H9 (cell line): ENCODE data around the gene GRIN3B. TPM values are rescaled to one million over a fixed set of nuclear protein-coding genes. Genes with fewer than 3 reads are reported as not detected.

Experiments used
- DNase-seq: peaks from one replicate; pipeline ENCODE4 v3.0.0-alpha.2; 2017
- H2AFZ ChIP-seq: one replicate; pipeline ENCODE4 v1.6.1; 2013; ENCODE audit warnings: mild to moderate bottlenecking, low read length, control low read depth, moderate library complexity
- H2AK5ac ChIP-seq: 2 replicates; pipeline ENCODE4 v1.6.1; 2013; ENCODE audit warnings: low read length, control low read depth, mixed read lengths; ENCODE audit not compliant: insufficient read length
- H2BK120ac ChIP-seq: one replicate; pipeline ENCODE4 v1.6.1; 2013; ENCODE audit warnings: low read depth, mild to moderate bottlenecking, low read length, control low read depth, inconsistent platforms; ENCODE audit not compliant: poor library complexity, severe bottlenecking
- H2BK12ac ChIP-seq: 2 replicates; pipeline ENCODE4 v1.6.1; 2013; ENCODE audit warnings: low read length, control low read depth, mixed read lengths, low read depth; ENCODE audit not compliant: insufficient read length
- H2BK15ac ChIP-seq: 2 replicates; pipeline ENCODE4 v1.6.1; 2013; ENCODE audit warnings: low read depth, low read length, control low read depth
- H2BK20ac ChIP-seq: one replicate; pipeline ENCODE4 v1.6.1; 2013; ENCODE audit warnings: low read depth, mild to moderate bottlenecking, low read length, control low read depth, inconsistent platforms; ENCODE audit not compliant: poor library complexity, severe bottlenecking
- H2BK5ac ChIP-seq: 2 replicates; pipeline ENCODE4 v1.6.1; 2013; ENCODE audit warnings: low read length, control low read depth, mixed read lengths; ENCODE audit not compliant: insufficient read length
- H3K14ac ChIP-seq: 2 replicates; pipeline ENCODE4 v1.6.1; 2013; ENCODE audit warnings: low read length, control low read depth; ENCODE audit not compliant: insufficient read depth
- H3K18ac ChIP-seq: 2 replicates; pipeline ENCODE4 v1.6.1; 2013; ENCODE audit warnings: low read depth, mild to moderate bottlenecking, mixed read lengths, low read length, control low read depth; ENCODE audit not compliant: insufficient read length
- H3K23ac ChIP-seq: 2 replicates; pipeline ENCODE4 v1.6.1; 2013; ENCODE audit warnings: low read length, control low read depth, mixed read lengths, low read depth; ENCODE audit not compliant: insufficient read length
- H3K23me2 ChIP-seq: 2 replicates; pipeline ENCODE4 v1.6.1; 2013; ENCODE audit warnings: low read depth, mild to moderate bottlenecking, mixed read lengths, low read length, control low read depth; ENCODE audit not compliant: insufficient read length, poor library complexity, severe bottlenecking
- H3K27ac ChIP-seq: 2 replicates; pipeline ENCODE4 v1.5.1; 2013; ENCODE audit warnings: low read length, control low read depth, mixed read lengths, low read depth; ENCODE audit not compliant: insufficient read length
- H3K27me3 ChIP-seq: 2 replicates; pipeline ENCODE4 v1.6.1; 2013; ENCODE audit warnings: low read length, control low read depth, inconsistent platforms; ENCODE audit not compliant: insufficient read depth
- H3K4ac ChIP-seq: 2 replicates; pipeline ENCODE4 v1.6.1; 2013; ENCODE audit warnings: low read depth, mild to moderate bottlenecking, control low read depth, inconsistent platforms, low read length, moderate library complexity
- H3K4me1 ChIP-seq: 2 replicates; pipeline ENCODE4 v1.6.1; 2013; ENCODE audit warnings: low read length, control low read depth, inconsistent platforms; ENCODE audit not compliant: insufficient read depth
- H3K4me2 ChIP-seq: 2 replicates; pipeline ENCODE4 v1.6.1; 2013; ENCODE audit warnings: low read length, control low read depth, mixed read lengths; ENCODE audit not compliant: insufficient read length, insufficient read depth
- H3K56ac ChIP-seq: 2 replicates; pipeline ENCODE4 v1.6.1; 2013; ENCODE audit warnings: low read depth, mild to moderate bottlenecking, mixed read lengths, low read length, control low read depth; ENCODE audit not compliant: insufficient read length
- H3K79me1 ChIP-seq: 2 replicates; pipeline ENCODE4 v1.6.1; 2013; ENCODE audit warnings: low read depth, mild to moderate bottlenecking, moderate library complexity, low read length, control low read depth, inconsistent platforms; ENCODE audit not compliant: insufficient read depth, poor library complexity, severe bottlenecking
- H3K79me2 ChIP-seq: 2 replicates; pipeline ENCODE4 v1.6.1; 2013; ENCODE audit warnings: low read length, control low read depth, inconsistent platforms; ENCODE audit not compliant: insufficient read depth
- H3K9ac ChIP-seq: 2 replicates; pipeline ENCODE4 v1.6.1; 2013; ENCODE audit warnings: low read length, control low read depth, mixed read lengths; ENCODE audit not compliant: insufficient read length; ENCODE audit errors: extremely low read depth
- H3K9me3 ChIP-seq: one replicate; pipeline ENCODE4 v1.6.1; 2013; ENCODE audit warnings: low read depth, low read length, inconsistent platforms; ENCODE audit not compliant: control insufficient read depth
- H3T11ph ChIP-seq: one replicate; pipeline ENCODE4 v1.6.1; 2013; ENCODE audit warnings: mild to moderate bottlenecking, low read length, control low read depth, inconsistent platforms
- H4K20me1 ChIP-seq: one replicate; pipeline ENCODE4 v1.6.1; 2013; ENCODE audit not compliant: control insufficient read depth, insufficient read length, insufficient read depth
- H4K5ac ChIP-seq: 2 replicates; pipeline ENCODE4 v1.6.1; 2013; ENCODE audit warnings: low read depth, mild to moderate bottlenecking, mixed read lengths, low read length, control low read depth; ENCODE audit not compliant: insufficient read length
- H4K8ac ChIP-seq: replicated peaks from 2 replicates; pipeline ENCODE4 v1.6.1; 2013; ENCODE audit warnings: low read length, control low read depth, mixed read lengths, low read depth; ENCODE audit not compliant: insufficient read length
- H4K91ac ChIP-seq: 2 replicates; pipeline ENCODE4 v1.6.1; 2013; ENCODE audit warnings: low read depth, mild to moderate bottlenecking, moderate library complexity, mixed read lengths, low read length, control low read depth; ENCODE audit not compliant: insufficient read length
- H3K27ac Mint-ChIP-seq, 3 experiments: 2 replicates in 2 of 3; 3 replicates in 1 of 3; pipeline ENCODE4 v1.8.0; 2020 to 2021; ENCODE audit warnings: mixed read lengths in 3 of 3, mild to moderate bottlenecking in 1 of 3, moderate library complexity in 1 of 3
- H3K27me3 Mint-ChIP-seq: 2 replicates; pipeline ENCODE4 v1.8.0; 2021; ENCODE audit warnings: low read depth, mild to moderate bottlenecking, moderate library complexity, mixed read lengths
- H3K36me3 Mint-ChIP-seq, 3 experiments: 2 replicates in 2 of 3; 3 replicates in 1 of 3; pipeline ENCODE4 v1.8.0; 2020 to 2021; ENCODE audit warnings: low read depth in 3 of 3, mixed read lengths in 3 of 3; ENCODE audit not compliant: insufficient read depth in 1 of 3
- H3K4me1 Mint-ChIP-seq, 2 experiments: 2 replicates each; pipeline ENCODE4 v1.8.0; 2020; ENCODE audit warnings: mixed read lengths in 2 of 2
- H3K4me3 Mint-ChIP-seq, 2 experiments: 2 replicates in 1 of 2; 3 replicates in 1 of 2; pipeline ENCODE4 v1.8.0; 2020 to 2021; ENCODE audit warnings: mild to moderate bottlenecking in 2 of 2, mixed read lengths in 2 of 2, moderate library complexity in 1 of 2
- H3K9me3 Mint-ChIP-seq, 2 experiments: 2 replicates in 1 of 2; 3 replicates in 1 of 2; pipeline ENCODE4 v1.8.0; 2020; ENCODE audit warnings: mild to moderate bottlenecking in 2 of 2, mixed read lengths in 2 of 2, moderate library complexity in 1 of 2
- WGBS: extraction: QIAGEN DNeasy Blood & Tissue Kit; methylation state at CpG from one replicate; pipeline ENCODE4 v1.1.7; 2013; ENCODE audit warnings: missing lambda C conversion rate, low lambda C conversion rate, mixed read lengths; ENCODE audit not compliant: insufficient read length; ENCODE audit errors: extremely low coverage; 5-methylcytosine and 5-hydroxymethylcytosine counted together
- total RNA-seq: library from RNA; stranded (reverse); gene quantifications from 2 replicates; pipeline ENCODE4 v1.2.1, GENCODE V29; 2021
- TF ChIP-seq, protein P1 (sequence below): fragments of 200-600 bp; sonication (generic); conservative IDR thresholded peaks from 3 replicates; pipeline ENCODE4 v1.8.0; 2021; ENCODE audit warnings: antibody characterized with exemption, mild to moderate bottlenecking

Gene GRIN3B
- total RNA-seq, 1 experiment from 2014 or later = 1.0 TPM

DNA sequence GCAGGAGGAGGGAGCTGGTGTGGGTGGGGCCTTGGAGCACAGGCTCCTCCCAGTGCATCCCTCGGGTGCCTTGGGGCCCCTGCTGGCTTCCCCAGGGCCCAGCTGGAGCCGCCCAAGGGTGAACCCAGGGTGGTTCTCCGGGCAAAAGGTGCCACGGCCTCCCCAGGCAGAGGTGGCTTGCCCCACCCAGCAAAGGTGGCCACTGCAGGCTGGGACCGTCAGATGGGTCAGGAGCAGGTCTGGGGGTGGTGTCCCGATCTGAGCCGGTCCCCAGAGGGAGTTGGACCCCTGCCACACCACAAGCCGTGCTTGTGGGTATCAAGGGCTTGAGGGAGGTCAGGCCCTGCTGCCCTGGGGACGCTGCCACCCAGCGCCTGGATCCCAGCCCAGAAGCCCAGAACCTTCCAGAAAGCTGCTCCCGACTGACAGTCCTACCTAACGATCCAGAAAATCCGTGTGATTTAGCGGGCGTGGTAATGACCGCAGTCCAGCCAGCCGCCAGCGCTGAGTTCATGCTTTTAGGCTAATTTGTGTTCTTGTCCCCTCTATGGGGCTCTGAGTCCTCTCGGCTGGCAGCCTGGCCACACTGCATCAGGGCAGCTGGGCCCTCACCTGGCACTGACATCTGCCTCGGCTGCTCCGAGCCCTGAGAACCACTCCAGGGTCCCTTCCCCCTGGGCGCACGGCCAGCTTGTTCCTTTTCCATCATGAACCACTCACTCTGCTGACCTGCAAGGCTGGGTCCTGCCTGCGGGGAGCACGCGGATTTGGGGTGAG is 5.0 kb upstream of the GRIN3B start:
- Histone ChIP-seq H3K23me2 (no peaks in the 10 kb centered on the region), H4K5ac (no peak overlapping the region), H4K91ac (no peak overlapping the region), H3K56ac (no peak overlapping the region), H3K23ac (no peak overlapping the region), H3K4me2 (no peak overlapping the region), H2BK15ac (no peak overlapping the region), H3K79me2 (no peaks in the 10 kb centered on the region), H3K79me1 (no peaks in the 10 kb centered on the region), H3K4me1 (no peaks in the 10 kb centered on the region), H3K14ac (no peak overlapping the region), H3T11ph (no peak overlapping the region), H3K18ac (no peak overlapping the region), H2BK12ac (no peak overlapping the region), H4K20me1 (peaks cover 4% of the 10 kb centered on the region), H3K27ac (no peak overlapping the region), H4K8ac (no peak overlapping the region), H2BK5ac (no peak overlapping the region), H3K9me3 (no peaks in the 10 kb centered on the region), H2AK5ac (no peak overlapping the region), H3K4ac (no peak overlapping the region), H2BK20ac (no peak overlapping the region), H3K27me3 (peaks cover 3% of the 10 kb centered on the region; the same call in 1 of the 2 replicates), H2BK120ac (no peak overlapping the region), H2AFZ (no peak overlapping the region), H3K9ac (no peak overlapping the region)
- TF ChIP-seq, protein P1, sequence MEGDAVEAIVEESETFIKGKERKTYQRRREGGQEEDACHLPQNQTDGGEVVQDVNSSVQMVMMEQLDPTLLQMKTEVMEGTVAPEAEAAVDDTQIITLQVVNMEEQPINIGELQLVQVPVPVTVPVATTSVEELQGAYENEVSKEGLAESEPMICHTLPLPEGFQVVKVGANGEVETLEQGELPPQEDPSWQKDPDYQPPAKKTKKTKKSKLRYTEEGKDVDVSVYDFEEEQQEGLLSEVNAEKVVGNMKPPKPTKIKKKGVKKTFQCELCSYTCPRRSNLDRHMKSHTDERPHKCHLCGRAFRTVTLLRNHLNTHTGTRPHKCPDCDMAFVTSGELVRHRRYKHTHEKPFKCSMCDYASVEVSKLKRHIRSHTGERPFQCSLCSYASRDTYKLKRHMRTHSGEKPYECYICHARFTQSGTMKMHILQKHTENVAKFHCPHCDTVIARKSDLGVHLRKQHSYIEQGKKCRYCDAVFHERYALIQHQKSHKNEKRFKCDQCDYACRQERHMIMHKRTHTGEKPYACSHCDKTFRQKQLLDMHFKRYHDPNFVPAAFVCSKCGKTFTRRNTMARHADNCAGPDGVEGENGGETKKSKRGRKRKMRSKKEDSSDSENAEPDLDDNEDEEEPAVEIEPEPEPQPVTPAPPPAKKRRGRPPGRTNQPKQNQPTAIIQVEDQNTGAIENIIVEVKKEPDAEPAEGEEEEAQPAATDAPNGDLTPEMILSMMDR = no peak
- no peak for DNase-seq
- Mint-ChIP-seq H3K4me3 (no peak overlapping the region), H3K9me3 (no peaks in the 10 kb centered on the region; a peak in 1 of 5 replicates), H3K27ac (no peak overlapping the region), H3K27me3 (peaks cover 37% of the 10 kb centered on the region), H3K36me3 (peaks cover 0 to 15% (median 13%) of the 10 kb centered on the region in 3 experiments; a peak in 6 of 7 replicates), H3K4me1 (peaks cover 5 to 15% of the 10 kb centered on the region in 2 experiments)
- no CpG with 5 or more reads among the region's 26 CpGs for WGBS
